Kidney (tissue), 14 donors: ENCODE data around the gene MTFMT. TPM values are rescaled to one million over a fixed set of nuclear protein-coding genes. Genes with fewer than 3 reads are reported as not detected.

Experiments used
- DNase-seq, 5 donors: peaks; one replicate each; pipeline ENCODE4 v3.0.0-alpha.2; 2013 to 2020
- FAIRE-seq: peaks from 2 replicates; lab custom pipeline; 2012; peaks lifted over from hg19 to GRCh38; lab: Jason Lieb, UNC
- H3K27ac ChIP-seq, 2 donors: one replicate each; pipeline ENCODE4 v1.7.0; 2013; ENCODE audit warnings: low read depth in 2 of 2, low read length in 2 of 2, inconsistent platforms in 1 of 2
- H3K27me3 ChIP-seq: one replicate; pipeline ENCODE4 v1.7.1; 2013; ENCODE audit warnings: low read length, inconsistent platforms; ENCODE audit not compliant: control insufficient read depth, insufficient read depth
- H3K36me3 ChIP-seq, 3 donors: one replicate each; pipeline versions ENCODE4 v1.7.0 to v1.7.1; 2013; ENCODE audit warnings: low read length in 3 of 3, control low read depth in 1 of 3, inconsistent platforms in 1 of 3; ENCODE audit not compliant: insufficient read depth in 3 of 3, control insufficient read depth in 2 of 3
- H3K4me1 ChIP-seq, 3 donors: one replicate each; pipeline versions ENCODE4 v1.7.0 to v1.7.1; 2013; ENCODE audit warnings: low read length in 3 of 3, inconsistent platforms in 1 of 3, low read depth in 1 of 3; ENCODE audit not compliant: control insufficient read depth in 2 of 3, insufficient read depth in 2 of 3
- H3K4me3 ChIP-seq, 3 donors: one replicate each; pipeline versions ENCODE4 v1.7.0 to v1.8.1; 2013; ENCODE audit warnings: low read length in 3 of 3, control low read depth in 1 of 3, inconsistent platforms in 1 of 3
- H3K9ac ChIP-seq, 3 donors: one replicate each; pipeline versions ENCODE4 v1.7.0 to v1.7.1; 2013; ENCODE audit warnings: low read length in 3 of 3, control low read depth in 1 of 3, inconsistent platforms in 1 of 3
- H3K9me3 ChIP-seq, 3 donors: one replicate each; pipeline versions ENCODE4 v1.7.0 to v1.7.1; 2013; ENCODE audit warnings: low read length in 3 of 3, control low read depth in 1 of 3, inconsistent platforms in 1 of 3; ENCODE audit not compliant: control insufficient read depth in 2 of 3, insufficient read depth in 1 of 3
- intact Hi-C: fragments of 100-400 bp; cut with DNase I; formaldehyde crosslinking; loops from one replicate; pipeline ENCODE4 v1.11.1; 2022
- polyA plus RNA-seq: library from polyadenylated mRNA; stranded (reverse); fragments of 350-450 nt; fragmentation: Illumina TruSeq; extraction: RNeasy Lipid Tissue Mini Kit (QIAGEN cat#74804); gene quantifications from one replicate; pipeline ENCODE4 v1.2.3, GENCODE V29; 2014; ENCODE audit warnings: low read depth, low replicate concordance; ENCODE audit not compliant: insufficient read depth
- total RNA-seq: library from RNA; stranded (reverse); fragmentation: NEBNext Ultra II Directional; extraction: Animal tissue kit (Norgen Biotek cat#: 25700); gene quantifications from one replicate; pipeline ENCODE4 v1.2.1, GENCODE V29; 2021
- TF ChIP-seq, protein P1 (sequence below): IDR thresholded peaks from 3 replicates; pipeline ENCODE4 v1.5.1; 2012; ENCODE audit warnings: mild to moderate bottlenecking, moderate library complexity, borderline replicate concordance; ENCODE audit not compliant: insufficient read depth; ENCODE audit errors: extremely low read depth
- donor health status: control.
- donor health status: control.
- donor health status: control.
- donor health status: control.
- donor health status: control.
- donor health status: DM: yes; HTN: yes; CAD: no.
- donor health status: Normal renal cell carcinoma (clear cell type).

Gene MTFMT
- total and polyA plus RNA-seq, 2 donors from 2014 or later, result 11.7 to 12.5 TPM

DNA sequence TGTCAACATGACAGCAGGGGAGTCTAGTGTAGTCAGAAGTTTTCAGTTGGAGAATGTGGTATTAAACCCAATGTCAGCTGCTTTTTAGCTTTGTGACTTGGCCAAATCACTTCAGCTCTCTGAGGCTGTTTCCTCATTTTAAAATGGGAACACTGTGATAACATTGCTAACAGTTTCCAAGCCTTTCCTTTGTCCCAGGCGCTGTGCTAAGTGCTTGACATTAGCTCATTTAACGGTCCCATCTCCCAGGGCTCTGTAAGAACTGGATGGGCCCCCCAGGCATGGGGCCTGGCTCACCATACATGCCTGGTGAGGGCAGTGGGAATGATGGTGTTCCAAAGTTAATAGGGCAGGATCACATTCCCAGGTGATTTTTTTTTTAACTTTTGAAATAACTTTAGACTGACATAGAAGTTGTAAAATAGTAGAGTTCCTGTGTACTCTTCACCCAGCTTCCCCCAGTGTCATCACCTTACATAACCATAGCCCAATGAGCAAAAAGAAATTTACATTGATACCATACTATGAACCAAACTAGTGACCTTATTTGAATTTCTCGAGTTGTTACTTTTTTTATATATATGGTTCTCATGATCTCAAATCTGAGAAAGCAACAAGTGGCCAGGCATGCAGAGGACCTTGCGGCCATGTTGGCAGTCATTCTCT lies 30.6 kb upstream of the MTFMT start:
- Histone ChIP-seq H3K4me3 (no peak overlapping the region), H3K36me3 (no peaks in the 10 kb centered on the region), H3K9me3 (no peaks in the 10 kb centered on the region), H3K9ac (no peak overlapping the region), H3K4me1 (peaks cover 0 to 12% (median 4%) of the 10 kb centered on the region in 3 donors), H3K27ac (no peak overlapping the region), H3K27me3 (no peaks in the 10 kb centered on the region)
- intact Hi-C loops, result no loop called here
- TF ChIP-seq, protein P1, sequence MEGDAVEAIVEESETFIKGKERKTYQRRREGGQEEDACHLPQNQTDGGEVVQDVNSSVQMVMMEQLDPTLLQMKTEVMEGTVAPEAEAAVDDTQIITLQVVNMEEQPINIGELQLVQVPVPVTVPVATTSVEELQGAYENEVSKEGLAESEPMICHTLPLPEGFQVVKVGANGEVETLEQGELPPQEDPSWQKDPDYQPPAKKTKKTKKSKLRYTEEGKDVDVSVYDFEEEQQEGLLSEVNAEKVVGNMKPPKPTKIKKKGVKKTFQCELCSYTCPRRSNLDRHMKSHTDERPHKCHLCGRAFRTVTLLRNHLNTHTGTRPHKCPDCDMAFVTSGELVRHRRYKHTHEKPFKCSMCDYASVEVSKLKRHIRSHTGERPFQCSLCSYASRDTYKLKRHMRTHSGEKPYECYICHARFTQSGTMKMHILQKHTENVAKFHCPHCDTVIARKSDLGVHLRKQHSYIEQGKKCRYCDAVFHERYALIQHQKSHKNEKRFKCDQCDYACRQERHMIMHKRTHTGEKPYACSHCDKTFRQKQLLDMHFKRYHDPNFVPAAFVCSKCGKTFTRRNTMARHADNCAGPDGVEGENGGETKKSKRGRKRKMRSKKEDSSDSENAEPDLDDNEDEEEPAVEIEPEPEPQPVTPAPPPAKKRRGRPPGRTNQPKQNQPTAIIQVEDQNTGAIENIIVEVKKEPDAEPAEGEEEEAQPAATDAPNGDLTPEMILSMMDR, result no peak
- DNase-seq, result no peak
- FAIRE-seq, result no peak

DNA sequence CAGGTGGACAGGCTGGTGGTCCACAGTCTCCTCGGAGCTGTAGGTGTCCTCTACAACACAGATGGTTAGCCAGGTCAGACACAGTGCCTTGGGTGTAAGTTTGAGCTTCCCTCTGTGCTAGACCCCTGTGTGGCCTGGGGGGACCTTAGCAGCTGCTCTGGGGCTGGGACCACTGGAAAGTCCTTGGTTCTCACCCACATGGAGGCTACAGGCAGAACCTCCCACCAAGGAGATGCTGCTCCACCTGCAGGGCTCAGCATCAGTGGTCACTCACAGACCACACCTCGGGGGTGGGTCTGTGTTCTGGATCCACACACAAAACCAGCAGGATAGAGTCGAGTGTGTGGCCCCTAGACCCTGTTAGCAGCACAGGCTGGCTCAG lies 29.9 kb upstream of the MTFMT start:
- Histone ChIP-seq H3K27me3 (no peaks in the 10 kb centered on the region), H3K36me3 (no peaks in the 10 kb centered on the region), H3K4me1 (peaks cover 0 to 12% (median 4%) of the 10 kb centered on the region in 3 donors), H3K9me3 (no peaks in the 10 kb centered on the region), H3K9ac (no peak overlapping the region), H3K27ac (no peak overlapping the region), H3K4me3 (no peak overlapping the region)
- no peak for DNase-seq
- TF ChIP-seq, protein P1, result no peak
- no peak for FAIRE-seq
- intact Hi-C loops, result no loop called here

DNA sequence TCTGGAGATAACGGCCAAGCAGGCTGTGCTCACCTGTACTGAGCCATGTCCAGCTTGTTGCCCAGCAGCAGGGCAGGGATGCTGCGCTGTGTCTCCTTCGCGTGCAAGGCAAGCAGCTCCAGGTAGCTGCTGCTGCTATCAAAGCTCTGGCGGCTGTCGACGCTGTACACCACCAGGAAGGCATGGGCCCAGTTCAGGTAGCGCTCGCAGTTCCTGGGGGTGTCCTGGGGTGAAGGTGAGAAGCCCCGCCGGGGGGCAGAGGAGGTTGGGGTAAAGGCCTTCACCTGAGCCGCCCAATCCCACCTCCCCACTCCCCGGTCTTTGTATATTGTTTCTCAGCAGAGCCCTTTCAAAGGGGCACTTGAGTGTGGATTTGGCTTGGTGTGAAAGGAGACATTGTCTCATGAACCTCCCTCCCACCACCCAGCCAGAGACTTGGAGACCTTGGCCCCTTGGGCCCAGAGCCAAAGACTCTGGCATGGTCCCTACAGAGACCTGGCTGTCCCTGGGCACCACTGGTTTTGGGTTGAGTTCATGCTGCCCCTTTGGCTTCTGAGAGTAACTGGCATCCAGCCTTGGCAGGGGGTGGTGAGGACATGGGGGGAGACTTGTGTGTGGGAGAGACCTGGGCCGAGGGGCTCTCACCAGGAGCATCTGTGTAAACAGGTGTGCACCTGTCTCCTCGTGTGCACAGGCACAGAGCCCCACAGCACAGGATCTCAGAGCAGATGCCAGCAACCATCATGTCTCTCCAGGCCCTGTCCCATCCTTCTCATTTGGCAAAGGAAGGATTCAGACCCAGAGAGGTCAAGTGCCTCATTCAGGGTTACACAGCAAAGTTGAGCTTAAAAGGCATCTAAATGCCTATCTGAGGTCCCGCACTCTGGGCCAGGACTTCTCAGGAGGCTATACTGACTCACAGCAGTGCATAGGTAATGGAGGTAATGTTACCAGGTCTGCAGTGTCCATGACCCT lies 29.2 kb upstream of the MTFMT start:
- DNase-seq (no peak), FAIRE-seq (no peak)
- intact Hi-C loops, result no loop called here
- Histone ChIP-seq H3K4me3 (no peak overlapping the region), H3K27ac (no peak overlapping the region), H3K36me3 (no peaks in the 10 kb centered on the region), H3K9ac (no peak overlapping the region), H3K4me1 (peaks cover 0 to 12% (median 4%) of the 10 kb centered on the region in 3 donors), H3K9me3 (no peaks in the 10 kb centered on the region), H3K27me3 (no peaks in the 10 kb centered on the region)
- TF ChIP-seq, protein P1, result no peak
